Liver (tissue), 9 donors: ENCODE data around the gene IL1RL1. TPM values are rescaled to one million over a fixed set of nuclear protein-coding genes. Genes with fewer than 3 reads are reported as not detected.

Experiments used
- DNase-seq: peaks from one replicate; pipeline ENCODE4 v3.0.0-alpha.2; 2017; ENCODE audit warnings: low spot score
- H3K27ac ChIP-seq, 2 donors: one replicate each; pipeline ENCODE4 v1.7.0; 2013; ENCODE audit warnings: inconsistent platforms in 2 of 2, low read length in 2 of 2, control low read depth in 1 of 2, low read depth in 1 of 2, mild to moderate bottlenecking in 1 of 2
- H3K27me3 ChIP-seq, 4 donors: one replicate each; pipeline versions ENCODE4 v1.6.1 to v1.7.0; 2013; ENCODE audit warnings: low read length in 3 of 4, inconsistent platforms in 1 of 4, mild to moderate bottlenecking in 1 of 4, moderate library complexity in 1 of 4; ENCODE audit not compliant: control insufficient read depth in 4 of 4, insufficient read depth in 4 of 4
- H3K36me3 ChIP-seq, 4 donors: one replicate each; pipeline versions ENCODE4 v1.6.1 to v1.7.0; 2013; ENCODE audit warnings: low read length in 3 of 4, mild to moderate bottlenecking in 3 of 4, low read depth in 1 of 4, moderate library complexity in 1 of 4; ENCODE audit not compliant: control insufficient read depth in 4 of 4, insufficient read depth in 3 of 4
- H3K4me1 ChIP-seq, 4 donors: one replicate each; pipeline versions ENCODE4 v1.6.1 to v1.7.0; 2013; ENCODE audit warnings: low read length in 3 of 4, mild to moderate bottlenecking in 3 of 4, moderate library complexity in 1 of 4; ENCODE audit not compliant: control insufficient read depth in 4 of 4, insufficient read depth in 4 of 4
- H3K4me3 ChIP-seq, 3 donors: one replicate each; pipeline versions ENCODE4 v1.6.1 to v1.7.0; 2013; ENCODE audit warnings: low read length in 3 of 3, control low read depth in 1 of 3, low read depth in 1 of 3, mild to moderate bottlenecking in 1 of 3
- H3K9ac ChIP-seq, 2 donors: one replicate each; pipeline ENCODE4 v1.7.0; 2013; ENCODE audit warnings: low read length in 2 of 2, mild to moderate bottlenecking in 2 of 2, moderate library complexity in 2 of 2, control low read depth in 1 of 2, low read depth in 1 of 2
- H3K9me3 ChIP-seq, 4 donors: one replicate each; pipeline versions ENCODE4 v1.6.1 to v1.7.0; 2013; ENCODE audit warnings: low read length in 3 of 4; ENCODE audit not compliant: control insufficient read depth in 4 of 4
- EGR1 ChIP-seq, 2 donors: IDR thresholded peaks; 2 replicates each; pipeline ENCODE4 v1.6.1; 2016 to 2018; ENCODE audit warnings: antibody characterized with exemption in 2 of 2, low read depth in 2 of 2
- FOXA2 ChIP-seq: IDR thresholded peaks from 2 replicates; pipeline ENCODE4 v1.6.1; 2016; ENCODE audit warnings: antibody characterized with exemption
- GABPA ChIP-seq, 2 donors: IDR thresholded peaks in 1 of 2; conservative IDR thresholded peaks in 1 of 2; 2 replicates each; pipeline ENCODE4 v1.6.1; 2016; ENCODE audit warnings: antibody characterized with exemption in 2 of 2, mild to moderate bottlenecking in 1 of 2, moderate library complexity in 1 of 2
- HNF4G ChIP-seq: IDR thresholded peaks from 2 replicates; pipeline ENCODE4 v1.6.1; 2016; ENCODE audit warnings: antibody characterized with exemption
- NR2F2 ChIP-seq: IDR thresholded peaks from 2 replicates; pipeline ENCODE4 v1.6.1; 2016; ENCODE audit warnings: antibody characterized with exemption
- SP1 ChIP-seq: IDR thresholded peaks from 2 replicates; pipeline ENCODE4 v1.6.1; 2018; ENCODE audit warnings: antibody characterized with exemption, mild to moderate bottlenecking
- TAF1 ChIP-seq: conservative IDR thresholded peaks from 2 replicates; pipeline ENCODE4 v1.6.1; 2016; ENCODE audit warnings: antibody characterized with exemption, mild to moderate bottlenecking
- ZBTB33 ChIP-seq: IDR thresholded peaks from 2 replicates; pipeline ENCODE4 v1.6.1; 2016; ENCODE audit warnings: antibody characterized with exemption
- WGBS: extraction: QIAGEN DNeasy Blood & Tissue Kit; methylation state at CpG from one replicate; pipeline ENCODE4 v1.1.7; 2013; 5-methylcytosine and 5-hydroxymethylcytosine counted together
- polyA plus RNA-seq, 2 donors: library from polyadenylated mRNA; stranded (reverse) in 1 of 2; unstranded in 1 of 2; fragments of 200-250 nt in 1 of 2; fragments of >200 nt in 1 of 2; fragmentation: Nextera tagmentation in 1 of 2; extraction: Ambion mirVana in 1 of 2; gene quantifications; one replicate each; pipeline versions ENCODE4 v1.2.1 to v1.2.3, GENCODE V29; 2013 to 2015
- total RNA-seq, 2 donors: library from RNA; depleted of rRNA; stranded (reverse); fragments of >200 nt; gene quantifications; one replicate each; pipeline ENCODE4 v1.2.3, GENCODE V29; 2014
- TF ChIP-seq, protein P1 (sequence below): IDR thresholded peaks from 2 replicates; pipeline ENCODE4 v1.6.1; 2016; ENCODE audit warnings: antibody characterized with exemption, mild to moderate bottlenecking
- TF ChIP-seq, protein P2 (sequence below): fragments of 150-350 bp; IDR thresholded peaks from 2 replicates; pipeline ENCODE4 v1.5.1; 2017; ENCODE audit warnings: improper control_type of control experiment, low read depth, low read length; ENCODE audit not compliant: missing input control
- donor health status: healthy.
- donor health status: healthy.
- donor health status: healthy.
- donor health status: healthy.
- donor health status: healthy.

IL1RL1 gene
- total and polyA plus RNA-seq, 4 donors, result 0.75 to 6.2 (median 3.2) TPM

GRCh38 chr2:102366406-102367112 is 55.2 kb downstream of the IL1RL1 start:
- 91% methylated on average over 3 of the region's 3 CpGs for WGBS
- Histone ChIP-seq H3K27ac (peak overlapping the region in 1 of 2 donors; percentile 10), H3K4me1 (no peaks in the 10 kb centered on the region)

More at GRCh38 chr2:102366406-102367112, 55.2 kb downstream of the IL1RL1 start:
- Histone ChIP-seq H3K4me3 (no peak overlapping the region), H3K36me3 (peaks cover 0 to 18% (median 11%) of the 10 kb centered on the region in 4 donors), H3K9me3 (peaks cover 0 to 11% (median 2%) of the 10 kb centered on the region in 4 donors), H3K9ac (no peak overlapping the region), H3K27me3 (no peaks in the 10 kb centered on the region)
- DNase-seq, result no peak
- TF ChIP-seq HNF4G (no peak), EGR1 (IDR thresholded peaks at IDR 0.05; ENCODE audit: low read depth in 2 of 2) (no peak), FOXA2 (no peak), GABPA (IDR thresholded peaks at IDR 0.05 in 1 of 2, conservative IDR thresholded peaks at IDR 0.05 in 1 of 2) (no peak), NR2F2 (no peak), SP1 (no peak), ZBTB33 (no peak), TAF1 (no peak)
- TF ChIP-seq, protein P1, sequence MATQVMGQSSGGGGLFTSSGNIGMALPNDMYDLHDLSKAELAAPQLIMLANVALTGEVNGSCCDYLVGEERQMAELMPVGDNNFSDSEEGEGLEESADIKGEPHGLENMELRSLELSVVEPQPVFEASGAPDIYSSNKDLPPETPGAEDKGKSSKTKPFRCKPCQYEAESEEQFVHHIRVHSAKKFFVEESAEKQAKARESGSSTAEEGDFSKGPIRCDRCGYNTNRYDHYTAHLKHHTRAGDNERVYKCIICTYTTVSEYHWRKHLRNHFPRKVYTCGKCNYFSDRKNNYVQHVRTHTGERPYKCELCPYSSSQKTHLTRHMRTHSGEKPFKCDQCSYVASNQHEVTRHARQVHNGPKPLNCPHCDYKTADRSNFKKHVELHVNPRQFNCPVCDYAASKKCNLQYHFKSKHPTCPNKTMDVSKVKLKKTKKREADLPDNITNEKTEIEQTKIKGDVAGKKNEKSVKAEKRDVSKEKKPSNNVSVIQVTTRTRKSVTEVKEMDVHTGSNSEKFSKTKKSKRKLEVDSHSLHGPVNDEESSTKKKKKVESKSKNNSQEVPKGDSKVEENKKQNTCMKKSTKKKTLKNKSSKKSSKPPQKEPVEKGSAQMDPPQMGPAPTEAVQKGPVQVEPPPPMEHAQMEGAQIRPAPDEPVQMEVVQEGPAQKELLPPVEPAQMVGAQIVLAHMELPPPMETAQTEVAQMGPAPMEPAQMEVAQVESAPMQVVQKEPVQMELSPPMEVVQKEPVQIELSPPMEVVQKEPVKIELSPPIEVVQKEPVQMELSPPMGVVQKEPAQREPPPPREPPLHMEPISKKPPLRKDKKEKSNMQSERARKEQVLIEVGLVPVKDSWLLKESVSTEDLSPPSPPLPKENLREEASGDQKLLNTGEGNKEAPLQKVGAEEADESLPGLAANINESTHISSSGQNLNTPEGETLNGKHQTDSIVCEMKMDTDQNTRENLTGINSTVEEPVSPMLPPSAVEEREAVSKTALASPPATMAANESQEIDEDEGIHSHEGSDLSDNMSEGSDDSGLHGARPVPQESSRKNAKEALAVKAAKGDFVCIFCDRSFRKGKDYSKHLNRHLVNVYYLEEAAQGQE, result no peak
- TF ChIP-seq, protein P2, sequence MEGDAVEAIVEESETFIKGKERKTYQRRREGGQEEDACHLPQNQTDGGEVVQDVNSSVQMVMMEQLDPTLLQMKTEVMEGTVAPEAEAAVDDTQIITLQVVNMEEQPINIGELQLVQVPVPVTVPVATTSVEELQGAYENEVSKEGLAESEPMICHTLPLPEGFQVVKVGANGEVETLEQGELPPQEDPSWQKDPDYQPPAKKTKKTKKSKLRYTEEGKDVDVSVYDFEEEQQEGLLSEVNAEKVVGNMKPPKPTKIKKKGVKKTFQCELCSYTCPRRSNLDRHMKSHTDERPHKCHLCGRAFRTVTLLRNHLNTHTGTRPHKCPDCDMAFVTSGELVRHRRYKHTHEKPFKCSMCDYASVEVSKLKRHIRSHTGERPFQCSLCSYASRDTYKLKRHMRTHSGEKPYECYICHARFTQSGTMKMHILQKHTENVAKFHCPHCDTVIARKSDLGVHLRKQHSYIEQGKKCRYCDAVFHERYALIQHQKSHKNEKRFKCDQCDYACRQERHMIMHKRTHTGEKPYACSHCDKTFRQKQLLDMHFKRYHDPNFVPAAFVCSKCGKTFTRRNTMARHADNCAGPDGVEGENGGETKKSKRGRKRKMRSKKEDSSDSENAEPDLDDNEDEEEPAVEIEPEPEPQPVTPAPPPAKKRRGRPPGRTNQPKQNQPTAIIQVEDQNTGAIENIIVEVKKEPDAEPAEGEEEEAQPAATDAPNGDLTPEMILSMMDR, result no peak
